NCI-H2081 (cell line): ENCODE results near the gene BCAR1.
"Not testable (repeated sequence)": the region's sequence is repeated elsewhere in the genome, so short reads cannot be mapped to it uniquely, and the experiment has no call there.

Experiments
- DNase-seq, 2 experiments: peaks; one replicate each; lab custom pipeline; 2025; lab: John Stamatoyannopoulos, UW

The BCAR1 gene

GRCh38 chr16:75225092-75225491 is 26.3 kb downstream of the BCAR1 start:
- no peak for DNase-seq

GRCh38 chr16:75224306-75225082 is 26.9 kb downstream of the BCAR1 start:
- DNase-seq: no peak

GRCh38 chr16:75223129-75223528 is 28.3 kb downstream of the BCAR1 start:
- not testable (repeated sequence) for DNase-seq

GRCh38 chr16:75222271-75222783 is 29.1 kb downstream of the BCAR1 start:
- no peak for DNase-seq

GRCh38 chr16:75219838-75220237 is 31.6 kb downstream of the BCAR1 start:
- DNase-seq: no peak

- DNase-seq: no peak
These were observed 32.3 kb downstream of the BCAR1 start for GRCh38 chr16:75219088-75219487.

- no peak for DNase-seq
These were observed 33.0 kb downstream of the BCAR1 start, which contains the start of gene CTRB1 for GRCh38 chr16:75218256-75219076. Gene CTRB1, plus strand, starts transcription at chr16:75218988. Its CDS starts 20 bp downstream, at chr16:75219008.

- DNase-seq: no peak
These were observed 34.0 kb downstream of the BCAR1 start for GRCh38 chr16:75217389-75217851.

- no peak for DNase-seq
These were observed 34.8 kb downstream of the BCAR1 start for GRCh38 chr16:75216576-75216975.

- no peak for DNase-seq
These were observed 35.3 kb downstream of the BCAR1 start for GRCh38 chr16:75216127-75216526.

- not testable (repeated sequence) for DNase-seq
These were observed 40.1 kb downstream of the BCAR1 start for GRCh38 chr16:75211286-75211685.

- DNase-seq: no peak
These were observed 41.5 kb downstream of the BCAR1 start for GRCh38 chr16:75209944-75210343.

GRCh38 chr16:75209514-75209913 is 41.9 kb downstream of the BCAR1 start:
- not testable (repeated sequence) for DNase-seq

- no peak for DNase-seq
These were observed 42.4 kb downstream of the BCAR1 start for GRCh38 chr16:75208861-75209505.

- no peak for DNase-seq
These were observed 43.1 kb downstream of the BCAR1 start for GRCh38 chr16:75208242-75208825.

GRCh38 chr16:75207831-75208230 is 43.6 kb downstream of the BCAR1 start:
- no peak for DNase-seq

GRCh38 chr16:75206749-75207451 is 44.5 kb downstream of the BCAR1 start, which contains the start of gene CTRB2:
Gene CTRB2, minus strand, starts transcription at chr16:75207161. Its CDS starts 20 bp downstream, at chr16:75207141.
- DNase-seq: no peak

GRCh38 chr16:75205961-75206748 is 45.3 kb downstream of the BCAR1 start:
- DNase-seq: not testable (repeated sequence)

- not testable (repeated sequence) for DNase-seq
These were observed 46.0 kb downstream of the BCAR1 start for GRCh38 chr16:75205438-75205837.

GRCh38 chr16:75204905-75205304 is 46.5 kb downstream of the BCAR1 start:
- DNase-seq: not testable (repeated sequence)
